K562 (cell line): ENCODE data around the gene ATXN7.

Experiments
- FOXP1 ChIP-seq: sonication (generic); formaldehyde crosslinking; IDR thresholded peaks from 2 replicates; pipeline ENCODE4 v1.8.0; 2022; ENCODE audit warnings: mild to moderate bottlenecking, missing genetic modification reagents
- HNRNPUL1 ChIP-seq: fragments of 200-400 bp; formaldehyde crosslinking; IDR thresholded peaks from 2 replicates; pipeline ENCODE4 v1.6.1; 2017; ENCODE audit warnings: low read length
- HOXB6 ChIP-seq: fragments of 250-450 bp; sonication (Bioruptor Pico); IDR thresholded peaks from 2 replicates; pipeline ENCODE4 v1.5.1; 2022; ENCODE audit warnings: mild to moderate bottlenecking, borderline replicate concordance
- POLR2G ChIP-seq: fragments of 200-400 bp; formaldehyde crosslinking; IDR thresholded peaks from 2 replicates; pipeline ENCODE4 v1.6.1; 2017; ENCODE audit warnings: low read depth, mild to moderate bottlenecking, antibody characterized with exemption, low read length, moderate library complexity
- POLR2H ChIP-seq: IDR thresholded peaks from 2 replicates; pipeline ENCODE4 v1.6.1; 2016; ENCODE audit warnings: missing genetic modification characterization, low read depth, mild to moderate bottlenecking, control low read depth, missing compliant biosample characterization, moderate library complexity
- TBL1XR1 ChIP-seq, 2 experiments: IDR thresholded peaks; 2 replicates each; pipeline ENCODE4 v1.6.1; 2012; ENCODE audit warnings: improper control_type of control experiment in 2 of 2, low read length in 2 of 2, mild to moderate bottlenecking in 1 of 2
- TFAM ChIP-seq: fragments of 250-450 bp; sonication (Bioruptor Pico); conservative IDR thresholded peaks from 2 replicates; pipeline ENCODE4 v1.5.0; 2021; ENCODE audit warnings: mild to moderate bottlenecking, moderate library complexity

GRCh38 chr3:64000453-64001055 lies 136.9 kb downstream of the ATXN7 start:
- TF ChIP-seq TBL1XR1 (IDR thresholded peaks at IDR 0.05; ENCODE audit: low read length in 2 of 2) (no peak), HOXB6 (CRISPR knock-in tag) (no peak), HNRNPUL1 (no peak), FOXP1 (no peak), POLR2G (no peak), TFAM (CRISPR knock-in tag) (no peak), POLR2H (tag) (no peak)
